Heart right ventricle (tissue), 16 donors: ENCODE results near the gene IL10RB. TPM values are rescaled to one million over a fixed set of nuclear protein-coding genes. Genes with fewer than 3 reads are reported as not detected.
A peak's percentile ranks its signal among the peaks of the same experiment; 100 is the strongest.
"Not testable (repeated sequence)": the region's sequence is repeated elsewhere in the genome, so short reads cannot be mapped to it uniquely, and the experiment has no call there.

Source experiments
- ATAC-seq, 8 donors: fragments of 200-7000 bp; cut with Tn5 transposase; one replicate each; pipeline ENCODE4 v1.9.1; 2020; ENCODE audit warnings: mild to moderate bottlenecking in 8 of 8, moderate library complexity in 8 of 8, moderate number of reproducible peaks in 1 of 8
- DNase-seq, 2 donors: peaks; one replicate each; pipeline ENCODE4 v3.0.0-alpha.2; 2020
- H3K27ac ChIP-seq, 10 donors: fragments of 200-600 bp; sonication (generic) in 2 of 10; one replicate each; pipeline versions ENCODE4 v1.5.0 to v1.8.0; 2020 to 2022; ENCODE audit warnings: mild to moderate bottlenecking in 3 of 10
- H3K27me3 ChIP-seq, 7 donors: fragments of 200-600 bp; one replicate each; pipeline ENCODE4 v1.8.0; 2021 to 2022; ENCODE audit warnings: mild to moderate bottlenecking in 2 of 7
- H3K36me3 ChIP-seq, 9 donors: fragments of 200-600 bp; sonication (generic) in 1 of 9; one replicate each; pipeline versions ENCODE4 v1.5.0 to v1.8.0; 2020 to 2022; ENCODE audit warnings: mild to moderate bottlenecking in 2 of 9
- H3K4me1 ChIP-seq, 9 donors: fragments of 200-600 bp; sonication (generic) in 1 of 9; one replicate each; pipeline versions ENCODE4 v1.5.0 to v1.8.0; 2020 to 2022; ENCODE audit warnings: mild to moderate bottlenecking in 4 of 9
- H3K4me3 ChIP-seq, 10 donors: fragments of 200-600 bp; sonication (generic) in 2 of 10; one replicate each; pipeline versions ENCODE4 v1.5.0 to v1.8.0; 2020 to 2022; ENCODE audit warnings: mild to moderate bottlenecking in 7 of 10, moderate library complexity in 2 of 10
- H3K9me3 ChIP-seq, 11 donors: fragments of 200-600 bp in 10 of 11; sonication (generic) in 2 of 11; one replicate each; pipeline versions ENCODE4 v1.5.0 to v1.8.0; 2013 to 2022; ENCODE audit warnings: mild to moderate bottlenecking in 2 of 11, control low read depth in 1 of 11, moderate library complexity in 1 of 11
- CTCF ChIP-seq, 9 donors: fragments of 200-600 bp; sonication (generic) in 2 of 9; IDR thresholded peaks; one replicate each; pipeline versions ENCODE4 v1.5.0 to v1.8.0; 2021 to 2022; ENCODE audit warnings: antibody characterized with exemption in 9 of 9, mild to moderate bottlenecking in 5 of 9, moderate library complexity in 1 of 9
- WGBS, 2 donors: extraction: QIAGEN DNeasy Blood & Tissue Kit; methylation state at CpG; one replicate each; pipeline ENCODE4 v1.1.7; 2013; ENCODE audit warnings: inconsistent platforms in 1 of 2; 5-methylcytosine and 5-hydroxymethylcytosine counted together
- intact Hi-C, 10 donors: fragments of 100-400 bp; cut with DNase I; formaldehyde crosslinking; loops; one replicate each; pipeline versions ENCODE4 v1.11.1 to v1.14.2; 2022
- polyA plus RNA-seq, 2 donors: library from polyadenylated mRNA; stranded (reverse); fragments of 200-250 nt; gene quantifications; one replicate each; pipeline ENCODE4 v1.2.3, GENCODE V29; 2013
- total RNA-seq, 10 donors: library from RNA; stranded (reverse); fragmentation: NEBNext Ultra II Directional in 3 of 10; extraction: Animal tissue kit (Norgen Biotek cat#: 25700) in 3 of 10; gene quantifications; one replicate each; pipeline versions ENCODE4 v1.2.1 to v1.2.4, GENCODE V29; 2021 to 2023
- donor health status: Arrhythmogenic right ventricular cardiomyopathy.
- donor health status: ischemic (EF 13 %, LVEDD 7.1; RV severe dilation, severe dysfunction).
- donor health status: healthy with polysubstance abuse.
- donor health status: DM: no; HTN: yes; CAD: no.
- donor health status: DM: no; HTN: no; CAD: no.
- donor health status: ischemic (EF 25% LVEDD 6.9; RV normal size, moderate dysfunction).
- donor health status: ischemic (EF 25% LVEDD 5.7; RV mildly dilated, moderate dysfunction).
- donor health status: healthy.
- donor health status: DM: yes; HTN: yes; CAD: no.
- donor health status: Ischemic cardiomyopathy.
- donor health status: ischemic (EF 35%, LVEDD 5.7; RV mildly dilated, moderate dysfunction).
- donor health status: nonischemic (EF 11% LVEDD 7.7; RV severe dilation, severe dysfunction).
- donor health status: DM: yes; HTN: yes; CAD: no.
- donor health status: PGD.
- donor health status: ischemic (EF 29% LVEDD 5.4; RV normal size, mild dysfunction).
- donor health status: nonischemic (EF 23%, LVEDD 6.1; RV moderate dilation, normal function).

Gene IL10RB
- total and polyA plus RNA-seq, 12 donors: 4.1 to 16.8 (median 7.2) TPM

GRCh38 chr21:33238146-33238545 lies 28.0 kb upstream of the IL10RB start:
- Histone ChIP-seq H3K27ac (peak overlapping the region in 1 of 10 donors; percentile 74), H3K9me3 (no peaks in the 10 kb centered on the region), H3K4me1 (peaks cover 0 to 87% (median 41%) of the 10 kb centered on the region in 9 donors), H3K27me3 (no peaks in the 10 kb centered on the region), H3K4me3 (no peak overlapping the region), H3K36me3 (peaks cover 0 to 30% (median 0%) of the 10 kb centered on the region in 9 donors)
- DNase-seq: no peak
- 91 to 92% methylated on average over 4 of the region's 4 CpGs for WGBS, 2 donors
- no peak for ATAC-seq
- intact Hi-C loops: loop anchor here in 1 of 10 donors (10.0 kb wide), 1 partner anchor 87 kb away; the partner anchor contains the start of gene IFNAR1
- TF ChIP-seq CTCF (IDR thresholded peaks at IDR 0.05): no peak

- Histone ChIP-seq H3K4me3 (no peak overlapping the region), H3K9me3 (no peaks in the 10 kb centered on the region), H3K27ac (peak overlapping the region in 1 of 10 donors; percentile 74), H3K36me3 (peaks cover 0 to 36% (median 0%) of the 10 kb centered on the region in 9 donors), H3K4me1 (peaks cover 0 to 87% (median 38%) of the 10 kb centered on the region in 9 donors), H3K27me3 (no peaks in the 10 kb centered on the region)
- intact Hi-C loops: loop anchor here in 1 of 10 donors (10.0 kb wide), 1 partner anchor 86 kb away; the partner anchor contains the start of gene IFNAR1
- 80 to 91% methylated on average over 7 of the region's 7 CpGs for WGBS, 2 donors
- ATAC-seq: no peak
- no peak for DNase-seq
- TF ChIP-seq CTCF (IDR thresholded peaks at IDR 0.05): no peak
Measured at GRCh38 chr21:33238565-33239255, 27.5 kb upstream of the IL10RB start.

GRCh38 chr21:33239559-33240127 lies 26.5 kb upstream of the IL10RB start:
- H3K9me3 ChIP-seq, ATAC-seq, DNase-seq, H3K27me3 ChIP-seq, H3K4me3 ChIP-seq: not testable (repeated sequence)
- peaks cover 0 to 89% (median 47%) of the 10 kb centered on the region in 9 donors for H3K4me1 ChIP-seq
- intact Hi-C loops: loop anchor here in 1 of 10 donors (10.0 kb wide), 1 partner anchor 85 kb away; the partner anchor contains the start of gene IFNAR1
- H3K27ac ChIP-seq: peak overlapping the region in 1 of 10 donors; percentile 74
- peaks cover 0 to 37% (median 0%) of the 10 kb centered on the region in 9 donors for H3K36me3 ChIP-seq

- Histone ChIP-seq H3K27ac (no peak overlapping the region), H3K27me3 (no peaks in the 10 kb centered on the region), H3K9me3 (no peaks in the 10 kb centered on the region), H3K36me3 (peaks cover 0 to 38% (median under 1%) of the 10 kb centered on the region in 9 donors), H3K4me3 (no peak overlapping the region), H3K4me1 (peaks cover 0 to 89% (median 54%) of the 10 kb centered on the region in 9 donors)
- DNase-seq (no peak), ATAC-seq (no peak)
- intact Hi-C loops: no loop called here
- no peak for TF ChIP-seq CTCF (IDR thresholded peaks at IDR 0.05)
- WGBS, 2 donors: 92 to 100% methylated on average over 2 of the region's 2 CpGs
Measured at GRCh38 chr21:33240404-33240803, 25.8 kb upstream of the IL10RB start.
